DND-41 (cell line): Measurements from ENCODE around the gene PYGO2.

Experiments used
- ATAC-seq: fragments of 200-7000 bp; cut with Tn5 transposase; 3 replicates; pipeline ENCODE4 v1.9.1; 2021; ENCODE audit warnings: low read depth; ENCODE audit not compliant: insufficient read depth
- DNase-seq: peaks from one replicate; pipeline ENCODE4 v3.0.0-alpha.2; 2020
- H2AFZ ChIP-seq: 2 replicates; pipeline ENCODE4 v1.6.0; 2012; ENCODE audit warnings: low read depth, low read length
- H3K27ac ChIP-seq: 2 replicates; pipeline ENCODE4 v1.5.1; 2012; ENCODE audit warnings: low read length, inconsistent platforms
- H3K27me3 ChIP-seq: fragments of 200-600 bp; sonication (generic); 2 replicates; pipeline ENCODE4 v1.6.0; 2012; ENCODE audit warnings: low read length, mild to moderate bottlenecking, inconsistent platforms; ENCODE audit not compliant: insufficient read depth, poor library complexity
- H3K36me3 ChIP-seq: 2 replicates; pipeline ENCODE4 v1.5.1; 2012; ENCODE audit warnings: low read length, inconsistent platforms; ENCODE audit not compliant: insufficient read depth
- H3K4me1 ChIP-seq: 2 replicates; pipeline ENCODE4 v1.5.1; 2012; ENCODE audit warnings: mild to moderate bottlenecking, low read length; ENCODE audit not compliant: insufficient read depth
- H3K4me2 ChIP-seq: 2 replicates; pipeline ENCODE4 v1.6.0; 2012; ENCODE audit warnings: mild to moderate bottlenecking, moderate library complexity, low read length, inconsistent platforms; ENCODE audit not compliant: insufficient read depth
- H3K4me3 ChIP-seq, 2 experiments: fragments of 200-600 bp in 1 of 2; shearing (Covaris generic) in 1 of 2; 2 replicates each; pipeline ENCODE4 v1.5.1; 2012 to 2016; ENCODE audit warnings: inconsistent platforms in 2 of 2, low read length in 2 of 2, mild to moderate bottlenecking in 2 of 2, low read depth in 1 of 2, moderate library complexity in 1 of 2
- H3K79me2 ChIP-seq: 2 replicates; pipeline ENCODE4 v1.6.0; 2012; ENCODE audit warnings: low read length, inconsistent platforms; ENCODE audit not compliant: insufficient read depth
- H3K9ac ChIP-seq: 2 replicates; pipeline ENCODE4 v1.6.0; 2012; ENCODE audit warnings: low read depth, mild to moderate bottlenecking, inconsistent platforms, low read length, moderate library complexity
- H3K9me3 ChIP-seq: 2 replicates; pipeline ENCODE4 v1.5.1; 2012; ENCODE audit warnings: low read length, moderate library complexity, mild to moderate bottlenecking, inconsistent platforms; ENCODE audit not compliant: insufficient read depth, severe bottlenecking
- H4K20me1 ChIP-seq: 2 replicates; pipeline ENCODE4 v1.6.0; 2012; ENCODE audit warnings: low read length; ENCODE audit not compliant: insufficient read depth
- CTCF ChIP-seq: IDR thresholded peaks from 2 replicates; pipeline ENCODE4 v1.5.1; 2012; ENCODE audit warnings: borderline replicate concordance, low read length, moderate library complexity, mild to moderate bottlenecking; ENCODE audit not compliant: poor library complexity, severe bottlenecking; ENCODE audit errors: extremely low read depth
- EZH2 ChIP-seq: IDR thresholded peaks from 3 replicates; pipeline ENCODE4 v1.6.1; 2012; ENCODE audit warnings: borderline replicate concordance, low read depth, mild to moderate bottlenecking, moderate library complexity, low read length, inconsistent platforms; ENCODE audit not compliant: severe bottlenecking

PYGO2 gene

DNA sequence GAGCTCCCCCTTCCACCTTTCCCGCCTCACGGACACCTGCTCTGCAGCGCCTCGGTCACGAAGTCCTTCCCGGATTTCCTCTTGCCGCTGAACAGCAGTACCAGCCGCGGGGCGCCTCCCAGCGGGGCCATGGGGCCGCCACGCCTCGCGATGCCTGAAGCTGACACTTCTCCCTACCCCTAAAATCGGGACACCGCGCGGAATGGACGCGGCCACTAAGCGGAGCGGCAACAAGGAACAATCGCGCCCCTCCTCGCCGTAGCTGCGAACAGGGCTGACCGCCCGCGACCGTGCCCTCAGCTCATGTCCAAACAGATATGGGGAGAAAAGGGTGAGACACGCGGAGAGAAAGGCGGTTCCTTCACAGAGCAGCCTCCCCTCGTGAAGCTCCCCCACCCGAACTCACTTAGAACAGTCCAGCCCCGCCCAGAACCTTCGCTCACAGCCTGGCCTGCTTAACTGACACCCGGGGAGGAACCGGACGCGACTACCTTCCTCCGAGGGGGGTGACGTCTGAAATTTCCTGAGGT lies 25.0 kb downstream of the PYGO2 start, which contains the start of gene PMVK:
Gene PMVK, minus strand, starts transcription at position 165 of the 530 bp plus-strand sequence. Its CDS starts 34 bp downstream, at position 131.
- Histone ChIP-seq H3K4me2 (peak within 1 kb of the TSS; percentile 87), H3K27ac (peak within 1 kb of the TSS; percentile 95), H2AFZ (peak within 1 kb of the TSS; percentile 86), H3K4me3 (peak within 1 kb of the TSS; percentile 27 to 64; a peak in 3 of 4 replicates), H3K79me2 (peaks cover 12% of the 10 kb centered on the region), H4K20me1 (no peaks in the 10 kb centered on the region), H3K9ac (peak within 1 kb of the TSS; percentile 69), H3K4me1 (peaks cover 41% of the 10 kb centered on the region), H3K9me3 (no peaks in the 10 kb centered on the region), H3K27me3 (no peaks in the 10 kb centered on the region), H3K36me3 (no peaks in the 10 kb centered on the region)
- peak; percentile 95 for DNase-seq
- TF ChIP-seq EZH2 = no peak
- peak; percentile 59 for TF ChIP-seq CTCF
- ATAC-seq = peak; percentile 87

GRCh38 chr1:154935749-154936554 lies 25.6 kb downstream of the PYGO2 start:
- Histone ChIP-seq H3K9ac (peak overlapping the region; percentile 69), H3K27me3 (no peaks in the 10 kb centered on the region), H3K79me2 (peaks cover 12% of the 10 kb centered on the region), H4K20me1 (no peaks in the 10 kb centered on the region), H3K9me3 (no peaks in the 10 kb centered on the region), H3K27ac (peak overlapping the region; percentile 95), H2AFZ (peak overlapping the region; percentile 86), H3K4me1 (peaks cover 38% of the 10 kb centered on the region), H3K4me2 (peak overlapping the region; percentile 87), H3K36me3 (peaks cover 2% of the 10 kb centered on the region; the same call in 1 of the 2 replicates), H3K4me3 (peak overlapping the region; percentile 27 to 64; a peak in 3 of 4 replicates)
- ATAC-seq = no peak
- no peak for DNase-seq
- TF ChIP-seq EZH2 = no peak
- no peak for TF ChIP-seq CTCF

GRCh38 chr1:154934358-154934948 lies 27.1 kb downstream of the PYGO2 start:
- Histone ChIP-seq H3K4me1 (peaks cover 33% of the 10 kb centered on the region), H3K4me3 (no peak overlapping the region), H3K79me2 (peaks cover 12% of the 10 kb centered on the region), H2AFZ (no peak overlapping the region), H3K9ac (no peak overlapping the region), H3K27me3 (no peaks in the 10 kb centered on the region), H3K4me2 (no peak overlapping the region), H3K27ac (no peak overlapping the region), H3K36me3 (peaks cover 4% of the 10 kb centered on the region; the same call in 1 of the 2 replicates), H4K20me1 (no peaks in the 10 kb centered on the region), H3K9me3 (no peaks in the 10 kb centered on the region)
- TF ChIP-seq EZH2 (no peak), CTCF (no peak)
- DNase-seq (no peak), ATAC-seq (no peak)
